Trophoblast cell (in vitro differentiated cells and primary cell): ENCODE measurements around the gene IMPDH2.

ENCODE experiments used
- DNase-seq, 2 donors: peaks; one replicate each; pipeline ENCODE4 v3.0.0-alpha.2; 2016
- H2AFZ ChIP-seq: 2 replicates; pipeline ENCODE4 v1.6.1; 2013; ENCODE audit warnings: low read length, moderate library complexity, mild to moderate bottlenecking; ENCODE audit not compliant: insufficient read depth, poor library complexity
- H2AK5ac ChIP-seq: 2 replicates; pipeline ENCODE4 v1.6.1; 2013; ENCODE audit warnings: mild to moderate bottlenecking, low read length
- H2BK120ac ChIP-seq: 2 replicates; pipeline ENCODE4 v1.6.1; 2013; ENCODE audit warnings: low read length, mild to moderate bottlenecking, moderate library complexity; ENCODE audit not compliant: insufficient read depth, poor library complexity
- H2BK12ac ChIP-seq: 2 replicates; pipeline ENCODE4 v1.6.1; 2013; ENCODE audit warnings: mild to moderate bottlenecking, low read length, moderate library complexity
- H2BK5ac ChIP-seq: 2 replicates; pipeline ENCODE4 v1.6.1; 2013; ENCODE audit warnings: low read length, low read depth, moderate library complexity, mild to moderate bottlenecking; ENCODE audit not compliant: poor library complexity
- H3K14ac ChIP-seq: 2 replicates; pipeline ENCODE4 v1.6.1; 2013; ENCODE audit warnings: mild to moderate bottlenecking, low read length
- H3K18ac ChIP-seq: 2 replicates; pipeline ENCODE4 v1.6.1; 2013; ENCODE audit warnings: mild to moderate bottlenecking, low read length
- H3K23ac ChIP-seq: 2 replicates; pipeline ENCODE4 v1.6.1; 2013; ENCODE audit warnings: low read length
- H3K27ac ChIP-seq: 2 replicates; pipeline ENCODE4 v1.5.1; 2013; ENCODE audit warnings: low read depth, mild to moderate bottlenecking, inconsistent platforms, low read length, moderate library complexity
- H3K27me3 ChIP-seq: 2 replicates; pipeline ENCODE4 v1.6.1; 2013; ENCODE audit warnings: inconsistent platforms, mild to moderate bottlenecking, low read length, moderate library complexity; ENCODE audit not compliant: insufficient read depth
- H3K36me3 ChIP-seq, 2 experiments: 1 replicate in 1 of 2; 2 replicates in 1 of 2; pipeline ENCODE4 v1.6.1; 2013; ENCODE audit warnings: low read length in 2 of 2, mild to moderate bottlenecking in 2 of 2, moderate library complexity in 1 of 2; ENCODE audit not compliant: insufficient read depth in 2 of 2, control insufficient read depth in 1 of 2
- H3K4ac ChIP-seq: 2 replicates; pipeline ENCODE4 v1.6.1; 2013; ENCODE audit warnings: low read depth, mild to moderate bottlenecking, low read length, moderate library complexity
- H3K4me1 ChIP-seq, 2 experiments: 1 replicate in 1 of 2; 2 replicates in 1 of 2; pipeline ENCODE4 v1.6.1; 2013; ENCODE audit warnings: low read length in 2 of 2, mild to moderate bottlenecking in 2 of 2, moderate library complexity in 1 of 2; ENCODE audit not compliant: insufficient read depth in 2 of 2, control insufficient read depth in 1 of 2
- H3K4me2 ChIP-seq: 2 replicates; pipeline ENCODE4 v1.6.1; 2013; ENCODE audit warnings: inconsistent platforms, mild to moderate bottlenecking, low read length, moderate library complexity
- H3K4me3 ChIP-seq: 2 replicates; pipeline ENCODE4 v1.5.1; 2013; ENCODE audit warnings: mild to moderate bottlenecking, low read depth, low read length, inconsistent platforms
- H3K79me1 ChIP-seq: one replicate; pipeline ENCODE4 v1.6.1; 2013; ENCODE audit warnings: low read length
- H3K79me2 ChIP-seq: 2 replicates; pipeline ENCODE4 v1.6.1; 2013; ENCODE audit warnings: low read length, mild to moderate bottlenecking; ENCODE audit not compliant: control insufficient read depth, insufficient read depth, poor library complexity
- H3K9ac ChIP-seq: 2 replicates; pipeline ENCODE4 v1.6.1; 2013; ENCODE audit warnings: mild to moderate bottlenecking, low read length
- H3K9me3 ChIP-seq: 2 replicates; pipeline ENCODE4 v1.6.1; 2013; ENCODE audit warnings: low read depth, mild to moderate bottlenecking, control low read depth, inconsistent platforms, low read length; ENCODE audit not compliant: insufficient read depth
- H4K12ac ChIP-seq: 2 replicates; pipeline ENCODE4 v1.6.1; 2013; ENCODE audit warnings: low read depth, mild to moderate bottlenecking, low read length, moderate library complexity
- H4K8ac ChIP-seq: 2 replicates; pipeline ENCODE4 v1.6.1; 2013; ENCODE audit warnings: low read depth, mild to moderate bottlenecking, low read length, moderate library complexity
- H4K91ac ChIP-seq: one replicate; pipeline ENCODE4 v1.6.1; 2013; ENCODE audit warnings: low read depth, mild to moderate bottlenecking, low read length, moderate library complexity
- WGBS: extraction: QIAGEN DNeasy Blood & Tissue Kit; methylation state at CpG from one replicate; pipeline ENCODE4 v1.1.7; 2013; ENCODE audit warnings: missing lambda C conversion rate; ENCODE audit not compliant: insufficient read length, insufficient coverage; ENCODE audit errors: extremely low coverage; 5-methylcytosine and 5-hydroxymethylcytosine counted together

IMPDH2 gene

DNA sequence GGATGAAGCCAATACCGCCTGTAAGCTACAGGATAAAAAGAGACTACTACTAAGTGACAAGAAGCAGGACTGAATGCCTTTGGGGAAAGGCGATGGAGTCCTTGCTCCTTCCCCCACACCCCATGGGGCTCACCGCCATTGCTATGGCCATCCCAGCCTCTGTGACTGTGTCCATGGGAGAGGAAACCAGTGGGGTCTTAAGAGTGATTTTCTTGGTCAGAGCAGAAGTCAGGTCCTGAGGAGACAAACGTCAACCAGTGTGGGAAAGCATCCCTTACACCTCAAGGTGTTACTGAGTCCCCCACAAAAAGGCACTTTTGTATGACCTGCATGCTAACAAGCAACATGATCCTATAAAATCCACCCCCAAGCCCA, 913 bp downstream of the IMPDH2 start:
- no CpG with 5 or more reads among the region's 4 CpGs for WGBS
- no peak overlapping the region for H2AK5ac ChIP-seq
- peaks cover 3% of the 10 kb centered on the region for H3K79me1 ChIP-seq

DNA sequence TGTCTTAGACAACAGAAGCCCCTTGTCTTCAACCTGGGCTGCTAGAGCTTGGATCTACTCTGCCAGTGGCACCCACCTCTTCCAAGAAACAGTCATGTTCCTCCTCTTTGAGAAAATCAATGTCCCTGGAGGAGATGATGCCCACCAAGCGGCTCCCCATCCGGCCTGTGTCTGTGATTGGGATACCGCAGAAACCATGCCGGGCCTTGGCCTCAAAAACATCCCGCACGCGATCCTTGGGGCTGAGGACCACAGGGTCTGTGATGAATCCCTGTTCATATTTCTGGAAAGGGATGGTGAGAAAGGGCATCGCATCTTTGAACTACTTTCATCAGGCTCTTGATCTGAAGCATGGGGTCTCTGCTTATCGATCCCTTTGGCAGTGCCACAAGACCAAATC, 1.6 kb downstream of the IMPDH2 start:
- no peak overlapping the region for H2AFZ ChIP-seq
- peaks cover 3% of the 10 kb centered on the region for H3K79me1 ChIP-seq
- peaks cover 4% of the 10 kb centered on the region for H3K9me3 ChIP-seq
- H4K91ac ChIP-seq = no peak overlapping the region
- peaks cover 8% of the 10 kb centered on the region for H3K79me2 ChIP-seq
- H2BK120ac ChIP-seq = no peak overlapping the region
- H3K9ac ChIP-seq = no peak overlapping the region
- H3K36me3 ChIP-seq = peaks cover 59 to 69% of the 10 kb centered on the region in 2 experiments
- no peak overlapping the region for H2AK5ac ChIP-seq
- WGBS = no CpG with 5 or more reads among the region's 9 CpGs
- H3K4me3 ChIP-seq = no peak overlapping the region
- H3K14ac ChIP-seq = no peak overlapping the region
- H4K8ac ChIP-seq = no peak overlapping the region
- no peak overlapping the region for H4K12ac ChIP-seq
- H3K4me2 ChIP-seq = no peak overlapping the region
- H3K18ac ChIP-seq = no peak overlapping the region
- no peak overlapping the region for H2BK5ac ChIP-seq
- H3K27ac ChIP-seq = no peak overlapping the region
- H3K23ac ChIP-seq = no peak overlapping the region
- H3K4me1 ChIP-seq = peaks cover 14 to 15% of the 10 kb centered on the region in 2 experiments
- H2BK12ac ChIP-seq = no peak overlapping the region
- peak overlapping the region; percentile 38 for H3K4ac ChIP-seq
- H3K27me3 ChIP-seq = no peaks in the 10 kb centered on the region
- DNase-seq = no peak

More for the DNA sequence above, 913 bp downstream of the IMPDH2 start:
- Histone ChIP-seq H2AFZ (no peak overlapping the region), H3K18ac (no peak overlapping the region), H4K91ac (peak overlapping the region; percentile 76), H3K4me1 (peaks cover 9% of the 10 kb centered on the region in 2 experiments), H3K9me3 (peaks cover 4% of the 10 kb centered on the region), H3K27ac (no peak overlapping the region), H2BK12ac (no peak overlapping the region), H3K79me2 (peaks cover 7% of the 10 kb centered on the region), H3K27me3 (no peaks in the 10 kb centered on the region), H2BK5ac (no peak overlapping the region), H3K4me3 (no peak overlapping the region), H3K4me2 (peak overlapping the region; percentile 82), H3K23ac (no peak overlapping the region), H3K4ac (peak overlapping the region; percentile 87), H3K36me3 (peaks cover 59 to 76% of the 10 kb centered on the region in 2 experiments), H3K9ac (peak overlapping the region; percentile 83), H2BK120ac (no peak overlapping the region), H4K8ac (peak overlapping the region; percentile 97), H3K14ac (peak overlapping the region; percentile 98), H4K12ac (peak overlapping the region; percentile 93)
- no peak for DNase-seq

DNA sequence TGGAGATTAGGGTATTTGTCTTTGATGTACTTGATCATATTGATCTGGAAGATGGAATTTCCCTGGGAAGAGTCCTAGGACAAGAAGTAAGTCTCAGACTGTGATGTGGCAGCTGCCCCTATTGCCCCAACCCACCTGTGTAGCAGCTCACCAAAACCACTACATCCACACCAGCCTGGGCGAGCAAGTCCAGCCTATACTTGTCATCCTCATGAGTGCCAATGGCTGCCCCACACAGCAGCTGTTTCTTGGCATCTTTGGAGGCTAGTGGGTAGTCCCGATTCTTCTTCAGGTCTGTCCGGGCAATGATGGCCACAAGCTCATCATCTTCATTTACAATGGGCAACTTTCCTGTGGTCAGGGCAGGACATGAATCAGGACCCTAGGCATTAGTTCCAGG, 2.7 kb downstream of the IMPDH2 start:
- H2BK120ac ChIP-seq = no peak overlapping the region
- H3K27me3 ChIP-seq = no peaks in the 10 kb centered on the region
- no peak overlapping the region for H3K23ac ChIP-seq
- no peak overlapping the region for H2AFZ ChIP-seq
- no peak overlapping the region for H2AK5ac ChIP-seq
- no peak overlapping the region for H3K4me3 ChIP-seq
- DNase-seq = no peak
- H3K18ac ChIP-seq = no peak overlapping the region
- H3K9ac ChIP-seq = no peak overlapping the region
- no peak overlapping the region for H2BK12ac ChIP-seq
- WGBS = no CpG with 5 or more reads among the region's 3 CpGs
- H3K27ac ChIP-seq = no peak overlapping the region
- H3K9me3 ChIP-seq = peaks cover 4% of the 10 kb centered on the region
- no peak overlapping the region for H4K12ac ChIP-seq
- H4K91ac ChIP-seq = no peak overlapping the region
- H3K4me2 ChIP-seq = no peak overlapping the region
- H2BK5ac ChIP-seq = no peak overlapping the region
- no peak overlapping the region for H3K4ac ChIP-seq
- no peak overlapping the region for H4K8ac ChIP-seq
- H3K79me1 ChIP-seq = peaks cover 11% of the 10 kb centered on the region
- peaks cover 17 to 18% of the 10 kb centered on the region in 2 experiments for H3K4me1 ChIP-seq
- peaks cover 56 to 58% of the 10 kb centered on the region in 2 experiments for H3K36me3 ChIP-seq
- H3K14ac ChIP-seq = no peak overlapping the region
- peaks cover 15% of the 10 kb centered on the region for H3K79me2 ChIP-seq

DNA sequence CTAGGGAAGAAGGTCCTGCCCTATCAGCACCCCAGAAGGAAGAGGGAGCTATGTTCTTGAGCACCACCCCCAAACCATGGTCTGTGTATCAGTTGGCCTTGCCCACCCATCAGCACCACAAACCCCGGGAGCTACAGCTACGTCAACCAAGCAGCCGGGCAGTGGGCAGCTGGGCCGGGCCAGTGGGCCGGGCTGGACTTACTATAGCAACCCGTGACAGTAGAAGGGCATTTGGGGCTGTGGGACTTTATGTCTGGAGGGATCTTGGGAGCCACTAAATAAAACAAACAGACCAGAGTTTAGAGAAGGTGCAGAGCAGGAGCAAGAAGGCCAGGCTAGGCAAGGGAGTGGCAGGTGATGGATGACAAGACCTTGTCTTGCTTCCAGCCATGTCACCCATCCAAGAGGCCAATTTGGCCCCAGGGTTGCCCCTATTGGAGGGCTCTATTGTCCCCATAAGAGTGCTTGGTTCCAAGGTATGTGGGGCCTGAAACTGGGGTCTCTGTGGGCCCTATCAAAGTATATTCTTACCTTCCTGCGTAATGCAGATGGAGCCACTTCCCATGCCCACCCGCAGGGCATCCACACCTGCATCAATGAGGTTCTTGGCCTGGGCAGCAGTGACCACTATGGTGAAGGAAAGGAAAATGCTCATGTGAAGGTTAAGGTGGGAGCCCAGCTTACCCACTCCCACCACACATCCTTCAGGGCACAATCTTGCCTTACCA, 3.2 kb downstream of the IMPDH2 start:
- WGBS = no CpG with 5 or more reads among the region's 8 CpGs

More for the DNA sequence above, 3.2 kb downstream of the IMPDH2 start:
- Histone ChIP-seq H3K4me2 (no peak overlapping the region), H3K4ac (no peak overlapping the region), H4K12ac (no peak overlapping the region), H3K9me3 (peaks cover 4% of the 10 kb centered on the region), H3K9ac (peak overlapping the region; percentile 14), H3K18ac (no peak overlapping the region), H3K14ac (no peak overlapping the region), H3K27me3 (no peaks in the 10 kb centered on the region), H2BK12ac (no peak overlapping the region), H3K23ac (no peak overlapping the region), H4K8ac (no peak overlapping the region), H3K4me1 (peaks cover 17 to 18% of the 10 kb centered on the region in 2 experiments), H3K79me2 (peaks cover 18% of the 10 kb centered on the region), H2BK120ac (no peak overlapping the region), H3K4me3 (no peak overlapping the region), H3K79me1 (peaks cover 14% of the 10 kb centered on the region), H2AK5ac (no peak overlapping the region), H2AFZ (no peak overlapping the region), H2BK5ac (no peak overlapping the region), H3K27ac (no peak overlapping the region), H3K36me3 (peaks cover 54 to 57% of the 10 kb centered on the region in 2 experiments), H4K91ac (no peak overlapping the region)
- no peak for DNase-seq
